IPS-18a (cell line): Measurements from ENCODE around the gene CDC23.
"Not testable (repeated sequence)": the region's sequence is repeated elsewhere in the genome, so short reads cannot be mapped to it uniquely, and the experiment has no call there.

Experiments
- H3K27ac ChIP-seq: one replicate; pipeline ENCODE4 v1.5.1; 2013; ENCODE audit warnings: low read length
- H3K27me3 ChIP-seq: one replicate; pipeline ENCODE4 v1.6.1; 2013; ENCODE audit warnings: mild to moderate bottlenecking, low read length; ENCODE audit not compliant: control insufficient read depth, insufficient read depth
- H3K36me3 ChIP-seq: one replicate; pipeline ENCODE4 v1.6.1; 2013; ENCODE audit warnings: low read depth, low read length; ENCODE audit not compliant: control insufficient read depth
- H3K4me1 ChIP-seq: one replicate; pipeline ENCODE4 v1.6.1; 2013; ENCODE audit warnings: low read depth, low read length; ENCODE audit not compliant: control insufficient read depth
- H3K4me3 ChIP-seq: one replicate; pipeline ENCODE4 v1.5.1; 2013; ENCODE audit warnings: low read length
- H3K9ac ChIP-seq: one replicate; pipeline ENCODE4 v1.6.1; 2013; ENCODE audit warnings: mild to moderate bottlenecking, low read length, moderate library complexity
- H3K9me3 ChIP-seq: one replicate; pipeline ENCODE4 v1.6.1; 2013; ENCODE audit warnings: low read depth, low read length; ENCODE audit not compliant: control insufficient read depth

The CDC23 gene

GRCh38 chr5:138169124-138169523, 44.0 kb downstream of the CDC23 start:
- Histone ChIP-seq H3K4me1 (no peaks in the 10 kb centered on the region), H3K9me3 (no peaks in the 10 kb centered on the region), H3K9ac (no peak overlapping the region), H3K27ac (no peak overlapping the region), H3K4me3 (no peak overlapping the region), H3K36me3 (peaks cover 88% of the 10 kb centered on the region), H3K27me3 (no peaks in the 10 kb centered on the region)

- H3K4me1 ChIP-seq: no peaks in the 10 kb centered on the region
- no peak overlapping the region for H3K9ac ChIP-seq
- no peaks in the 10 kb centered on the region for H3K9me3 ChIP-seq
- H3K27me3 ChIP-seq: no peaks in the 10 kb centered on the region
- peaks cover 97% of the 10 kb centered on the region for H3K36me3 ChIP-seq
- H3K4me3 ChIP-seq: no peak overlapping the region
- no peak overlapping the region for H3K27ac ChIP-seq
These were observed 49.4 kb downstream of the CDC23 start for GRCh38 chr5:138163721-138164120.

- Histone ChIP-seq H3K4me1 (no peaks in the 10 kb centered on the region), H3K4me3 (no peak overlapping the region), H3K9ac (no peak overlapping the region), H3K9me3 (no peaks in the 10 kb centered on the region), H3K27ac (no peak overlapping the region), H3K36me3 (peaks cover 90% of the 10 kb centered on the region), H3K27me3 (no peaks in the 10 kb centered on the region)
These were observed 52.4 kb downstream of the CDC23 start for GRCh38 chr5:138160706-138161105.

GRCh38 chr5:138159666-138160065, 53.5 kb downstream of the CDC23 start:
- Histone ChIP-seq H3K27me3 (no peaks in the 10 kb centered on the region), H3K9ac (no peak overlapping the region), H3K9me3 (no peaks in the 10 kb centered on the region), H3K27ac (no peak overlapping the region), H3K4me1 (no peaks in the 10 kb centered on the region), H3K4me3 (no peak overlapping the region), H3K36me3 (peaks cover 80% of the 10 kb centered on the region)

- peaks cover 59% of the 10 kb centered on the region for H3K36me3 ChIP-seq
- no peak overlapping the region for H3K4me3 ChIP-seq
- no peaks in the 10 kb centered on the region for H3K27me3 ChIP-seq
- H3K4me1 ChIP-seq: no peaks in the 10 kb centered on the region
- no peak overlapping the region for H3K9ac ChIP-seq
- no peak overlapping the region for H3K27ac ChIP-seq
- no peaks in the 10 kb centered on the region for H3K9me3 ChIP-seq
These were observed 55.5 kb downstream of the CDC23 start for GRCh38 chr5:138157626-138158025.

GRCh38 chr5:138155977-138156376, 57.1 kb downstream of the CDC23 start:
- not testable (repeated sequence) for H3K4me1 ChIP-seq, H3K9me3 ChIP-seq, H3K4me3 ChIP-seq, H3K27ac ChIP-seq, H3K27me3 ChIP-seq, H3K9ac ChIP-seq
- peaks cover 45% of the 10 kb centered on the region for H3K36me3 ChIP-seq

- H3K4me3 ChIP-seq: no peak overlapping the region
- no peaks in the 10 kb centered on the region for H3K27me3 ChIP-seq
- H3K9me3 ChIP-seq: no peaks in the 10 kb centered on the region
- no peaks in the 10 kb centered on the region for H3K4me1 ChIP-seq
- no peaks in the 10 kb centered on the region for H3K36me3 ChIP-seq
- H3K27ac ChIP-seq: no peak overlapping the region
- H3K9ac ChIP-seq: no peak overlapping the region
These were observed 63.6 kb downstream of the CDC23 start for GRCh38 chr5:138149530-138149929.

GRCh38 chr5:138148811-138149210, 64.3 kb downstream of the CDC23 start:
- no peak overlapping the region for H3K4me3 ChIP-seq
- no peaks in the 10 kb centered on the region for H3K9me3 ChIP-seq
- H3K4me1 ChIP-seq: no peaks in the 10 kb centered on the region
- H3K36me3 ChIP-seq: no peaks in the 10 kb centered on the region
- no peaks in the 10 kb centered on the region for H3K27me3 ChIP-seq
- no peak overlapping the region for H3K27ac ChIP-seq
- no peak overlapping the region for H3K9ac ChIP-seq

- not testable (repeated sequence) for H3K27ac ChIP-seq, H3K9ac ChIP-seq, H3K9me3 ChIP-seq, H3K36me3 ChIP-seq, H3K4me1 ChIP-seq, H3K27me3 ChIP-seq, H3K4me3 ChIP-seq
These were observed 69.5 kb downstream of the CDC23 start for GRCh38 chr5:138143578-138143977.

- Histone ChIP-seq H3K27me3 (no peaks in the 10 kb centered on the region), H3K9ac (no peak overlapping the region), H3K4me1 (no peaks in the 10 kb centered on the region), H3K27ac (no peak overlapping the region), H3K4me3 (no peak overlapping the region), H3K36me3 (no peaks in the 10 kb centered on the region), H3K9me3 (no peaks in the 10 kb centered on the region)
These were observed 71.4 kb downstream of the CDC23 start for GRCh38 chr5:138141734-138142133.

- Histone ChIP-seq H3K27me3 (no peaks in the 10 kb centered on the region), H3K4me3 (no peak overlapping the region), H3K4me1 (no peaks in the 10 kb centered on the region), H3K36me3 (no peaks in the 10 kb centered on the region), H3K9me3 (no peaks in the 10 kb centered on the region), H3K9ac (no peak overlapping the region), H3K27ac (no peak overlapping the region)
These were observed 72.9 kb downstream of the CDC23 start for GRCh38 chr5:138140268-138140667.

- Histone ChIP-seq H3K27ac (no peak overlapping the region), H3K36me3 (no peaks in the 10 kb centered on the region), H3K4me3 (peak overlapping the region; percentile 61), H3K27me3 (no peaks in the 10 kb centered on the region), H3K9me3 (no peaks in the 10 kb centered on the region), H3K9ac (no peak overlapping the region), H3K4me1 (no peaks in the 10 kb centered on the region)
These were observed 73.4 kb downstream of the CDC23 start for GRCh38 chr5:138139781-138140090.
